AG09319 (cell line): ENCODE measurements around the gene SPARCL1.
"Not testable (repeated sequence)": the region's sequence is repeated elsewhere in the genome, so short reads cannot be mapped to it uniquely, and the experiment has no call there.

Experiments
- DNase-seq: peaks from one replicate; pipeline ENCODE4 v3.0.0-alpha.2; 2010; ENCODE audit warnings: low read depth; ENCODE audit errors: extremely low read depth
- TF ChIP-seq, protein P1 (sequence below): IDR thresholded peaks from 2 replicates; pipeline ENCODE4 v1.5.1; 2011; ENCODE audit warnings: low read depth, mild to moderate bottlenecking, inconsistent platforms, low read length, moderate library complexity

SPARCL1 gene

DNA sequence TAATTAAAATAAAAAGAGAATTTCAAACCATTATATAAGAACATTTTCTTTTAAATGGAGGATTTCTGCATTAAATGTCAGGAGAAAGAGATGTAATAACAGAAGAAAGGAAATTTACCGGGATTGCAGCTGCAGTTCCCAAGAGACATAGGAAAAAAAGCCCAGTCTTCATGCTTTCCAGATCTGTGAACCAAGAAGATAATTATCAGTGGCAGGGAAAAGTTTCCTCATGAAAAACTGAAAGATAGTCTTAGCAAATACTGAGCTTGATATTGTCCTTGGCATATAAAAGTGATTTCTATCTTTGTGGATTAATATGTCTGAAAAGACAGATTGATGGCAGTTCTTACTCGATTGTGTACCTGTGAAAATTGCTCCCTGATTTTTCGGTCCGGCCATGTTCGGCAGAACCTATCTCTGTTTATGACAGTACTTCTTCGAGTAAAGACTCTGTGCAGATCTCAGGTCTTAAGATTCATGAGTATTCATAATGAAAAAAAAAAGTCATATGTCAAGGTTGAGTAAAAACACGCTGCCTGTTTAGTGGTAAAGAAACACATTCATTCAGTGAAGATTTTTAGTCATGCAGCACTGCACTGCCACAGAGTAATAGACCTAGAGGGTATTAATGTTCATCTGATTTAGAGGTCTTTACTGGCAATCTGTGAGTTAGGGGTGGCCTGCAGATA is 29.6 kb downstream of the SPARCL1 start:
- no peak for DNase-seq
- TF ChIP-seq, protein P1, sequence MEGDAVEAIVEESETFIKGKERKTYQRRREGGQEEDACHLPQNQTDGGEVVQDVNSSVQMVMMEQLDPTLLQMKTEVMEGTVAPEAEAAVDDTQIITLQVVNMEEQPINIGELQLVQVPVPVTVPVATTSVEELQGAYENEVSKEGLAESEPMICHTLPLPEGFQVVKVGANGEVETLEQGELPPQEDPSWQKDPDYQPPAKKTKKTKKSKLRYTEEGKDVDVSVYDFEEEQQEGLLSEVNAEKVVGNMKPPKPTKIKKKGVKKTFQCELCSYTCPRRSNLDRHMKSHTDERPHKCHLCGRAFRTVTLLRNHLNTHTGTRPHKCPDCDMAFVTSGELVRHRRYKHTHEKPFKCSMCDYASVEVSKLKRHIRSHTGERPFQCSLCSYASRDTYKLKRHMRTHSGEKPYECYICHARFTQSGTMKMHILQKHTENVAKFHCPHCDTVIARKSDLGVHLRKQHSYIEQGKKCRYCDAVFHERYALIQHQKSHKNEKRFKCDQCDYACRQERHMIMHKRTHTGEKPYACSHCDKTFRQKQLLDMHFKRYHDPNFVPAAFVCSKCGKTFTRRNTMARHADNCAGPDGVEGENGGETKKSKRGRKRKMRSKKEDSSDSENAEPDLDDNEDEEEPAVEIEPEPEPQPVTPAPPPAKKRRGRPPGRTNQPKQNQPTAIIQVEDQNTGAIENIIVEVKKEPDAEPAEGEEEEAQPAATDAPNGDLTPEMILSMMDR: no peak

DNA sequence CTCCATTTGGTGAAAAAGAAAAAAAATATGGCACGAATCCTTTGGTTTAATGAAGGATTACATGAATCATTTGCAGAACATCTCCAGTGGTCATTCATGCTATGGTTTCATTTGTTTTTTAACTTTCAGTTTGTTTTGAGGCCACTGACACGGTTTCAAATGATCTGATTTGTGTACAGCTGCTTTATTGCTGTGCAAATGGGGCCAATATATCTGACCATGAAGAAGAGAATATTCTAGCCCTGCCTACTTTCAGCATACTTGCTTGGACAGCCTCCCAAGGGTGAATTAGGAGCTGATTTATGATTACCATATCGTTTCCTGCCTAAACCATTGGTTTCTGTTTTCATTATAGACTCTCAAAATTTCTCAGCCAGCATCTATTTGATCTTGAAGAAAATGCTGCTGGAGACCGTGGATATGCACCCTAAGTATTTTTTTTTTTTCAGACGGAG is 30.7 kb downstream of the SPARCL1 start:
- TF ChIP-seq, protein P1: no peak

DNA sequence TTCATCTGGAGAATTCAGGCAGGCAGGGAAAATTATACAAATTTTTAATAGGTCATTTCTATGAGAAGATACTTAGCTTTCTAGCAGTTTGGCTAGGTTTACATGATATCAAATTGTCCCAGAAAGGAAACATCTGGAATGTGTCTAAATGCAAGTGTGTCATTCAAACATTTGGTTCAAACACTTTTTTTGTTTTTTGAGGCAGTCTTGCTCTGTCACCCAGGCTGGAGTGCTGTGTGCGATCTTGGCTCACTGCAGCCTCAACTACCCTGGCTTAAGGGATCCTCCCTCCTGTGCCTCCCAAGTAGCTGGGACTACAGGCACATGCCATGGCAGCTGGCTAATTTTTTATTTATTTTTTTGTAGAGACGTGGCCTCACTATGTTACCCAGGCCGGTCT is 31.6 kb downstream of the SPARCL1 start:
- TF ChIP-seq, protein P1: no peak
- DNase-seq: no peak

More for the DNA sequence above, 30.7 kb downstream of the SPARCL1 start:
- DNase-seq: peak; percentile 35

DNA sequence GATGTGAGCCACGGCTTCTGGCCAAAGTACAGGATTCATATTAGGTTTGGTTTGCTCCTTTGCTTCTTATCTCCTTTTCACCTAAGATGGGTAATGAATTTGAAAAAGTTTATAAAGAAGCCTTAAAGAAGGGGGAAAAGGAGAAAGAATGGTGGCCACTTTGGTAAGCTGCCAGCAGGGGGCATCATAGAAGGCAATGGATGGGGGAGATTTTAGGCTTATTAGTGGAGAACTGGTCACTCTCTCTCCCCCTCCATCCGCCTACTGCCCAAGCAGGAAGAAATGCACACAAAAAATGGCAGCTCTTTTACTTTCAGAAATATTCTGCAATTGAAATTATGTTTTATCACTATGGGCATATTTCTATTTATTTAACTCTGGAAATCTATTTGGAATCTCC is 32.0 kb downstream of the SPARCL1 start:
- no peak for DNase-seq

DNA sequence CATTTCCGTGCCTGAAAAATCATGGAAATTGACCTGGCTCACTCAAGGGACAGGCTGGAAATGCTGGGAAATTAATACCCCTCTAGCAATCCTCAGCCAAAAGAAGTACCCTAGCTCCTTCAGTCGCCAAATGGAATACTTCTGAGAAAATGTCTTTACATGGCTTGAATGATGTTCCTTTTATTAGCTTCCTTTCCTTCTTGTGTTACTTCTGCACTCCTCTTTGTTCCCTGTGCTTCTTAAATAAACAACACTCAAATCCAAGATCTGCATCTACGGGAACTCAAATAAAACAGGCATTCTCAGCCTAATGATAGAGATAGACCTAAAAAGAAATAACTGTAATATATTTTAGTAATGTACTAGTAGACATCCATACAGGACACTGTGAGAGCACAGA is 36.1 kb downstream of the SPARCL1 start:
- DNase-seq: no peak
- TF ChIP-seq, protein P1: no peak

More for the DNA sequence above, 32.0 kb downstream of the SPARCL1 start:
- TF ChIP-seq, protein P1: peak; percentile 19

DNA sequence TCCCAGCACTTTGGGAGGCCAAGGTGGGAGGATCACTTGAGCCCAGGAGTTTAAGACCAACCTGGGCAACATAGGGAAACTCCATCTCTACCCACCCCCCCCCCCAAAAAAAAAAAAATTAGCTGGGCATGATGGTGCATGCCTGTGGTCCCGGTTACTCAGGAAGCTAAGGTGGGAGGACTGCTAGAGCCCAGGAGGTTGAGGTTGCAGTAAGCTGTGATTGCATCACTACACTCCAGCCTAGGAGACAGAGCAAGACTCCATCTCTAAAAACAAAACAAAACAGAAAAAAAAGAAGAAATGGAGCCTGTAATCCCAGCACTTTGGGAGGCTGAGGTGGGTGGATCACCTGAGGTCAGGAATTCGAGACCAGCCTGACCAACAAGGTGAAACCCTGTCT is 37.3 kb downstream of the SPARCL1 start:
- DNase-seq: not testable (repeated sequence)

DNA sequence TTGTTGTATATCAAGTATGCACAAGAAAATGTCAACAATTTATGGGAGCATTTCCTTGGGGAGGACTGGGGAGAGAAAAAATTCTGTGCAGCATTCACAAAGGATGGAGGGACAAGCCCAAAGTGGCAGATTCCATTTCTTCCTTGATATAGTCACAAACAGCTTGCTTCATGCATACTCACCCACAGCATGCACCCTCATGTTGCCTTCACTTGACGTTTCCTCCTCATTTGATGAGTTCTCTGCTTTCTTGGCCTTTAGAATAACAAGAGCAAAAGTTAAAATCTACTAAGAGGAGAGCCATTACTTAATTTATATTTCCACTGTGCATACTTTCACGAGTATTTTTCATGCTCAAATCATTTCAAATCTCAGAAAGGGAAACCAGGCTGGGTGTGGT is 37.7 kb downstream of the SPARCL1 start:
- TF ChIP-seq, protein P1: no peak
- DNase-seq: no peak
